Endodermal cell (in vitro differentiated cells): ENCODE data around the gene ADAM23. TPM values are rescaled to one million over a fixed set of nuclear protein-coding genes. Genes with fewer than 3 reads are reported as not detected.

ENCODE experiments used
- DNase-seq: peaks from one replicate; pipeline ENCODE4 v3.0.0-alpha.2; 2017
- H3K27ac ChIP-seq: 2 replicates; pipeline ENCODE4 v1.5.1; 2013; ENCODE audit warnings: mild to moderate bottlenecking, low read depth, low read length, moderate library complexity
- H3K27me3 ChIP-seq: 2 replicates; pipeline ENCODE4 v1.6.1; 2013; ENCODE audit warnings: mild to moderate bottlenecking, low read length, moderate library complexity; ENCODE audit not compliant: insufficient read depth, control insufficient read depth, poor library complexity, severe bottlenecking
- H3K36me3 ChIP-seq: 2 replicates; pipeline ENCODE4 v1.7.0; 2013; ENCODE audit warnings: mild to moderate bottlenecking, low read length, moderate library complexity; ENCODE audit not compliant: control insufficient read depth, insufficient read depth
- H3K4me1 ChIP-seq: one replicate; pipeline ENCODE4 v1.7.0; 2013; ENCODE audit warnings: low read length; ENCODE audit not compliant: control insufficient read depth, insufficient read depth
- H3K4me3 ChIP-seq: 2 replicates; pipeline ENCODE4 v1.5.1; 2013; ENCODE audit warnings: mild to moderate bottlenecking, low read length, moderate library complexity
- H3K9ac ChIP-seq: 2 replicates; pipeline ENCODE4 v1.6.1; 2013; ENCODE audit warnings: mild to moderate bottlenecking, low read length, moderate library complexity; ENCODE audit not compliant: poor library complexity, severe bottlenecking; ENCODE audit errors: extremely low read depth
- H3K9me3 ChIP-seq: 2 replicates; pipeline ENCODE4 v1.6.1; 2013; ENCODE audit warnings: mild to moderate bottlenecking, low read length, moderate library complexity; ENCODE audit not compliant: control insufficient read depth
- H3K27ac Mint-ChIP-seq: 2 replicates; pipeline ENCODE4 v1.8.0; 2020; ENCODE audit warnings: mixed read lengths
- H3K27me3 Mint-ChIP-seq: 2 replicates; pipeline ENCODE4 v1.8.0; 2021; ENCODE audit warnings: mild to moderate bottlenecking, mixed read lengths; ENCODE audit not compliant: insufficient read depth
- H3K36me3 Mint-ChIP-seq: 2 replicates; pipeline ENCODE4 v1.8.0; 2020; ENCODE audit warnings: low read depth, mixed read lengths
- H3K4me1 Mint-ChIP-seq: 2 replicates; pipeline ENCODE4 v1.8.0; 2020; ENCODE audit warnings: mixed read lengths
- H3K4me3 Mint-ChIP-seq: 2 replicates; pipeline ENCODE4 v1.8.0; 2020; ENCODE audit warnings: mild to moderate bottlenecking, moderate library complexity, mixed read lengths
- H3K9me3 Mint-ChIP-seq: 2 replicates; pipeline ENCODE4 v1.8.0; 2020; ENCODE audit warnings: mild to moderate bottlenecking, mixed read lengths
- CTCF ChIP-seq: fragments of 200-600 bp; sonication (generic); conservative IDR thresholded peaks from 2 replicates; pipeline ENCODE4 v1.5.0; 2021; ENCODE audit warnings: antibody characterized with exemption, mild to moderate bottlenecking
- WGBS, 2 experiments: methylation state at CpG; one replicate each; pipeline versions ENCODE4 v1.1.5 to v1.1.7; 2013; ENCODE audit warnings: missing lambda C conversion rate in 2 of 2, mixed read lengths in 1 of 2; ENCODE audit not compliant: insufficient coverage in 1 of 2, insufficient read length in 1 of 2; 5-methylcytosine and 5-hydroxymethylcytosine counted together
- total RNA-seq, 2 donors: library from RNA; stranded (reverse); fragmentation: NEBNext Ultra II Directional in 1 of 2; extraction: Animal tissue kit (Norgen Biotek cat#: 25700) in 1 of 2; gene quantifications; 2 replicates in 1 of 2; 3 replicates in 1 of 2; pipeline ENCODE4 v1.2.1, GENCODE V29; 2021

ADAM23 gene
- total RNA-seq, 2 donors from 2014 or later: 25.4 to 34.2 TPM

GRCh38 chr2:206521115-206521514 is 77.8 kb downstream of the ADAM23 start:
- Histone ChIP-seq H3K27me3 (no peaks in the 10 kb centered on the region), H3K27ac (no peak overlapping the region), H3K4me1 (peaks cover 17% of the 10 kb centered on the region), H3K4me3 (peak overlapping the region; percentile 38), H3K9ac (no peak overlapping the region), H3K36me3 (no peaks in the 10 kb centered on the region), H3K9me3 (no peaks in the 10 kb centered on the region)
- H3K27me3 Mint-ChIP-seq: no peaks in the 10 kb centered on the region
- H3K4me3 Mint-ChIP-seq: no peak overlapping the region
- no peaks in the 10 kb centered on the region for H3K36me3 Mint-ChIP-seq
- no peaks in the 10 kb centered on the region for H3K9me3 Mint-ChIP-seq
- peak; percentile 41 for TF ChIP-seq CTCF
- peak overlapping the region; percentile 18 for H3K27ac Mint-ChIP-seq
- WGBS, 2 experiments: 77% methylated on average over 2 of the region's 3 CpGs; no CpG with 5 or more reads in 1 of the 2 experiments
- peaks cover 40% of the 10 kb centered on the region for H3K4me1 Mint-ChIP-seq
- DNase-seq: no peak

DNA sequence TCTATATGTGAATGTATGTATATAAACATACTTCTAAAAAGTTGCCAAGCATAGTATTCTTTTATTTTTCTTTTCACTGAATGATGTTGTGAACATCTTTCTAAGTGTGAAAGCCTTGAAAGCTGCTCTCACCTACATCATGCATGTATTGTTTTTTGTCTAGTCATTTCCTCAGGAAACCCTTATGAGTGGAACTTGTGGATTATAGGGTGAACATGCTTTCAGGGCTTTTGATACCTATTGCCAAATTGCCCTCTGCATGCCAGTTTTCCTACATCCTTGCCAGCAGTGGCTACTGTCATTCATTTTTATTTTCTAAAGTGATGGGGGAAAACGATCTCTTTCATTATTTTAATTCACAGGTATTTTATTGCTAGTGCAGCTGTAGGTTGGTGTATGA is 78.3 kb downstream of the ADAM23 start:
- Histone ChIP-seq H3K27me3 (no peaks in the 10 kb centered on the region), H3K36me3 (no peaks in the 10 kb centered on the region), H3K27ac (no peak overlapping the region), H3K9me3 (no peaks in the 10 kb centered on the region), H3K4me1 (peaks cover 13% of the 10 kb centered on the region), H3K4me3 (no peak overlapping the region), H3K9ac (no peak overlapping the region)
- no peak for DNase-seq
- H3K27me3 Mint-ChIP-seq: no peaks in the 10 kb centered on the region
- no peak overlapping the region for H3K4me3 Mint-ChIP-seq
- no peaks in the 10 kb centered on the region for H3K36me3 Mint-ChIP-seq
- TF ChIP-seq CTCF: no peak
- H3K9me3 Mint-ChIP-seq: no peaks in the 10 kb centered on the region
- peaks cover 39% of the 10 kb centered on the region for H3K4me1 Mint-ChIP-seq
- 75% methylated on average over 1 of the region's 1 CpG; no CpG with 5 or more reads in 1 of the 2 experiments for WGBS, 2 experiments
- H3K27ac Mint-ChIP-seq: no peak overlapping the region

GRCh38 chr2:206526416-206526815 is 83.1 kb downstream of the ADAM23 start:
- Mint-ChIP-seq H3K9me3 (no peaks in the 10 kb centered on the region), H3K4me3 (no peak overlapping the region), H3K27ac (no peak overlapping the region), H3K27me3 (no peaks in the 10 kb centered on the region), H3K4me1 (peaks cover 8% of the 10 kb centered on the region), H3K36me3 (no peaks in the 10 kb centered on the region)
- H3K4me3 ChIP-seq: no peak overlapping the region
- 71 to 97% methylated on average over 1 of the region's 1 CpG for WGBS, 2 experiments
- H3K36me3 ChIP-seq: no peaks in the 10 kb centered on the region
- H3K4me1 ChIP-seq: no peaks in the 10 kb centered on the region
- no peaks in the 10 kb centered on the region for H3K27me3 ChIP-seq
- no peak overlapping the region for H3K27ac ChIP-seq
- no peak overlapping the region for H3K9ac ChIP-seq
- DNase-seq: no peak
- no peaks in the 10 kb centered on the region for H3K9me3 ChIP-seq
- no peak for TF ChIP-seq CTCF
